Measurements from ENCODE around the gene OR5L2. TPM values are rescaled to one million over a fixed set of nuclear protein-coding genes. Genes with fewer than 3 reads are reported as not detected.
"Not testable (repeated sequence)": the region's sequence is repeated elsewhere in the genome, so short reads cannot be mapped to it uniquely, and the experiment has no call there.

OR5L2 gene
- total RNA-seq = not detected in 2 replicates

DNA sequence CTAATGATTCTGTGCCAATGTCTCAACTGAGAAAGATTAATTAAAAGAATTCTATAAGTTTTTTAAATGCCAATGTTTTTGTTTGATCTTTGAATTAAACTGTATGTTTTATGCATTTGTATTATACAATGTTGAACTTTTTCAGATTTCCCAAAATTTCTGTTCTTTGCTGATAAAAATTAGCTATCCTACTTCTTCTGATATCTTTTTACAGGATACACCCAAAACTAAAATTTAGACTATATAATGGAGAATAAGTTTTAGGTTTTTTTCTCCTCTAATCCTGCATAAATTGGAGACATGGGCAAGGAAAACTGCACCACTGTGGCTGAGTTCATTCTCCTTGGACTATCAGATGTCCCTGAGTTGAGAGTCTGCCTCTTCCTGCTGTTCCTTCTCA lies at the start of gene OR5L2:
Gene OR5L2, plus strand, starts transcription at position 301 of the 400 bp plus-strand sequence. Its CDS starts 0 bp downstream, at position 301.
- DNase-seq (ENCODE audit: low read depth in 2 of 2) = no peak

- no peak for DNase-seq (ENCODE audit: low read depth in 2 of 2)
Observed at GRCh38 chr11:55791606-55792005, 35.4 kb upstream of the OR5L2 start.

- no peak for DNase-seq (ENCODE audit: low read depth in 2 of 2)
Observed at GRCh38 chr11:55793321-55793720, 33.7 kb upstream of the OR5L2 start.

DNA sequence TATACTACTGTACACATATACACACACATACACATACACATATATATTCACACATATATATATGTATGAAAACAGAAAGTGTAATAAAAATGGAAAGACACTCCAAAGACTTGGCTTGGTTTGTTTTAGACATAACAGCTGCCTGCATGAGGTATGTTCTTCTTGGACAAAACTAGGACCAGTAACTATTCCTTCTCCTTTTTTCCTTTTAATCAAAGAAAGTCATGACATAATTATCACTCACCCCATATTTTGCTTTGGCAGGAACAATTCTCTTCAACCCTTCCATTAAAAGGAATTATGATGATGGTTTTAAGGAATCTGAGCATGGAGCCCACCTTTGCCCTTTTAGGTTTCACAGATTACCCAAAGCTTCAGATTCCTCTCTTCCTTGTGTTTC lies 31.8 kb upstream of the OR5L2 start, which contains the start of gene OR5D14:
Gene OR5D14, plus strand, starts transcription at position 301 of the 400 bp plus-strand sequence. Its CDS starts 0 bp downstream, at position 301.
- DNase-seq (ENCODE audit: low read depth in 2 of 2) = no peak

DNA sequence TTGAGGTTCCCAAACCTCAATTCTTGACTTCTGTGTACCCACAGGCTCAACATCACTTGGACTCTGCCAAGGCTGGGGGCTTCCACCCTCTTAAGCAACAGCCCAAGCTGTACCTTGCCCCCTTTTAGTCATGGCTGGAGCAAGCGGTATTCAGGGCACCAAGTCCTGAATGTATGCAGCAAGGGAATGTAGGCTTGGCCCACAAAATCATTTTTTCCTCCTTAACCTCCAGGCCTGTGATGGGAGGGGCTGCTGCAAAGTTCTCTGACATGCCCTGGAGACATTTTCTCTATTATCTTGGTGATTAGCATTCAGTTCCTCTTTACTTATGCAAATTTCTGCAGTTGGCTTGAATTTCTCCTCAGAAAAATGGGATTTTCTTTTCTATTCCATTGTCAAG lies 20.8 kb upstream of the OR5L2 start:
- no peak for DNase-seq (ENCODE audit: low read depth in 2 of 2)

DNA sequence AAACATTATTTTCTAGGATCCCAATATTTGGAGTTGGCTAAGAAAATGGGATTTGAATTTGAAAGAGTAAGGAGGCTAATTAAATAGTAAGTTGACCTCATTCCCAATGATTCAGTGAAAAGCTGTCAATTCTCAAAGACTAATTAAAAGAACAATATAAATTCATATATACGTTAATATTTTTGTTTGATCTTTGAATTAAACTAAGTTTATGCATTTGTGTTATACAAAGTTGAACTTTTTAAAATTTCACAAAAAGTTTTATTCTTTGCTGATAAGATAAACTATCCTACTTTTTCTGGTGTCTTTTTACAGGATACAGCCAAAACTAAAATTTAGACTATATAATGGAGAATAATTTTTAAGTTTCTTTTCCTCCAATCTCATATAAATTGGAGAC lies 16.0 kb upstream of the OR5L2 start, which contains the start of gene OR5L1:
Gene OR5L1, plus strand, starts transcription at position 301 of the 400 bp plus-strand sequence. CDS start 100 bp downstream, outside the sequence.
- DNase-seq (ENCODE audit: low read depth in 2 of 2) = no peak

DNA sequence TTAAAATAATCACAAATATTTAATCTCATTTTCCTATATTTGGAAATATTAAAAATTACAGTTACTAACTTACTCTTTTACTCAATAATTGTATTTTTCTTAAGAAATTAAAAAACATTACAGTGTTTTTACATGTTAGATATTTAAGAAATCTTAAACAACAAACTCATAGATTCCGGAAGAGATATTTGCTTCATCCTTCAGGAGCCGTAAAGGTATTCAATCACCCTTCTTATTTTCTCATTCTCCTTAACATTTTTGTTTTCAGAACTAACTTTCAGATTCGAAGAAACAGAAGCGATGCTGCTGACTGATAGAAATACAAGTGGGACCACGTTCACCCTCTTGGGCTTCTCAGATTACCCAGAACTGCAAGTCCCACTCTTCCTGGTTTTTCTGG lies 7.7 kb upstream of the OR5L2 start, which contains the start of gene OR5D18:
Gene OR5D18, plus strand, starts transcription at position 301 of the 400 bp plus-strand sequence. Its CDS starts 0 bp downstream, at position 301.
- DNase-seq (ENCODE audit: low read depth in 2 of 2) = no peak

GRCh38 chr11:55838452-55838851 lies 11.4 kb downstream of the OR5L2 start, which contains the start of gene OR5D16:
Gene OR5D16, plus strand, starts transcription at chr11:55838752. Its CDS starts 0 bp downstream, at chr11:55838752.
- no peak for DNase-seq (ENCODE audit: low read depth in 2 of 2)

- DNase-seq (ENCODE audit: low read depth in 2 of 2) = no peak
Observed at GRCh38 chr11:55847453-55847852, 20.4 kb downstream of the OR5L2 start.

GRCh38 chr11:55849037-55849436 lies 22.0 kb downstream of the OR5L2 start:
- DNase-seq (ENCODE audit: low read depth in 2 of 2) = no peak

DNA sequence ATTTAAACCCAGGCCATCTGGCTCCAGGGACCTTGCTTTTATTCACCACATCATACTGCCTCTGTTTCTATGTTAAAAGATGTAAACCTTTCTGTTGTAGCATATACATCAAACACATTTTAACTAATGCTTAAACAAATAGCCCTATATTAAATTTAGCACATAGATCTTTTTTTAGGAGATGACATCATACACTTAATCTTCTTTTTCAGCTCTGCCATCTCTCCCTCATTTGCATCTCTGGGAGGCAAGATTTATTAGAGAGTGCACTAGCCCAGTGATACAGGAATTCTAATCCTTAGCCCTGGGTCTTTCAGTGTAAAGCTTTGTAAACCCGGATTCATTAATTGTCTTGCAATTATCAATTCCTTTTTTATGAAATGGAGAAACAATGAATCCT lies 25.1 kb downstream of the OR5L2 start:
- DNase-seq (ENCODE audit: low read depth in 2 of 2) = no peak

DNA sequence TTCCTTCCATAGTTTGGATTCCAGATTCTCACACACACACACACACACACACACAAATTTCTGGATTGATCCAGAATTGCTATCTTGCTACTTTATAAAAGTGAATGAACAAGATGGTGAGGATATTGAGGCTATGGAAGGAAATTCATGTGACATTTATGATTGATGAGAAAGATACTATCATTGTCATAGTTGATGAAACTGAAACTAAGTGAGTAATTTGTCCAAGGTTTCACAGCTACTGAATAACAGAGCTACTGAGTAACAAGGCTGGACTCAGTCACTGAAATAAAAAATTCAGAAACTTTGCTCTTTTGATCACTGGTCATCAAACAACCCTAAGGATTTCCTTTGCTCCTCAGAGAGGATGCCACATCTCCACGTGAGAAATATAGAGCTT lies 27.7 kb downstream of the OR5L2 start:
- no peak for DNase-seq (ENCODE audit: low read depth in 2 of 2)

GRCh38 chr11:55867354-55867753 lies 40.3 kb downstream of the OR5L2 start:
- DNase-seq (ENCODE audit: low read depth in 2 of 2) = not testable (repeated sequence)

DNA sequence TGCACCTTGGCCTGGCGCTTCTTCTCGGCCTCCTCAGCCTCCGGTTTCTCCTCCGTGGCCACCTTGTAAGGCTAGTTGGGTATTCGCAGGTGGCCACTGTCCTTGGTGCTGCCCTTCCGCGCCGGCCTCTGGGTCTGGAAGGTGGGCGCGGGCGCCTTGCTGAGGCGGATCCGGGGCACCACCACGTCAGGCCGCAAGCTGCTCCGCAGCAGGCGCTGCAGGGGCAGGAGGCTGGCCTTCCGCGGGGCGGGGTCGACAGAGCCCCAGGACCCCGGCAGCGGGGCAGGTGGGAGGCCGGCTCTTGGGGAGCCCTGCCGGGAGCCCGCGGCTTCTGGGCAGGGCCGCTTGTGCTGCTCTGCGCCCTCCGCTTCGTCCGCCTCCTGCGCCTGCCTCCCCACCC lies 45.7 kb downstream of the OR5L2 start:
- DNase-seq (ENCODE audit: low read depth in 2 of 2) = not testable (repeated sequence)

DNA sequence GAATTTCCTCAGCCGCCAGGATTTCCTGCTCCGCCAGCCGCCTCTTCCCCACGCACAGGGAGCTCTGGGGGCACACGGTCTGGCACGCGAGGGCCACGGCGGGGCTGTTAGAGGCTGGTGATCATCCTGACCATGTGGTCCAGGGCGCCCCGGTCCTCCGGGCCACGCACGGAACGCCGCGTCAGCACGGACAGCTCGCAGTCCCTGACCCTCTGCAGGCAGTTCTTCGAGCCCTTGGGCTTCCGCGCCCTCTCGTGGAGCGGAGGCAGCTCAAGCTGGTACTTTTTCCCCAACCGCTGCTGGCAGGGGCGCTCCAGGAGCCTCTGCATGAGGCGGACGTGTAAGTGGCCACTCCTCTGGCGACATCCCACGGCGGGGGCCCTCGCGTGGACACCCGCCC lies 46.1 kb downstream of the OR5L2 start:
- not testable (repeated sequence) for DNase-seq (ENCODE audit: low read depth in 2 of 2)

Other genes starting within 250 kb of the OR5L2 start
- gene OR4C11, start 219.6 kb upstream of the OR5L2 start, total RNA-seq = not detected in 2 replicates
- not detected in 2 replicates for gene OR4P4, start 192.1 kb upstream of the OR5L2 start, total RNA-seq
- not detected in 2 replicates for gene OR4S2, start 178.9 kb upstream of the OR5L2 start, total RNA-seq
- gene OR4C6, start 165.0 kb upstream of the OR5L2 start, total RNA-seq = not detected in 2 replicates
- gene OR5D13, start 53.8 kb upstream of the OR5L2 start, total RNA-seq = not detected in 2 replicates
- not detected in 2 replicates for gene OR5D14, start 31.7 kb upstream of the OR5L2 start, total RNA-seq
- gene OR5L1, start 15.9 kb upstream of the OR5L2 start, total RNA-seq = not detected in 2 replicates
- gene OR5D18, start 7.6 kb upstream of the OR5L2 start, total RNA-seq = not detected in 2 replicates
- gene OR5D16, start 11.5 kb downstream of the OR5L2 start, total RNA-seq = not detected in 2 replicates
- not detected in 2 replicates for gene TRIM51, start 56.1 kb downstream of the OR5L2 start, total RNA-seq
- not detected in 2 replicates for gene OR5W2, start 87.4 kb downstream of the OR5L2 start, total RNA-seq
- not detected in 2 replicates for gene OR5I1, start 109.2 kb downstream of the OR5L2 start, total RNA-seq
- gene OR10AG1, start 142.7 kb downstream of the OR5L2 start, total RNA-seq = not detected in 2 replicates
- not detected in 2 replicates for gene OR5F1, start 167.4 kb downstream of the OR5L2 start, total RNA-seq
- gene OR5AS1, start 200.4 kb downstream of the OR5L2 start, total RNA-seq = not detected in 2 replicates

Data from lung microvascular endothelial cell (primary cell).